HG03025 (cell line): ENCODE data around the gene FLNB.

Source experiments
- ATAC-seq: cut with Tn5 transposase; IDR thresholded peaks from one replicate; pipeline ENCODE4 v1.9.1; 2021; ENCODE audit warnings: mild to moderate bottlenecking, moderate library complexity; ENCODE audit not compliant: unreplicated experiment, low FRiP score

The FLNB gene

GRCh38 chr3:58129041-58129770, 121.0 kb downstream of the FLNB start:
- ATAC-seq = no peak

- no peak for ATAC-seq
Measured at GRCh38 chr3:58130591-58130990, 122.4 kb downstream of the FLNB start.

- ATAC-seq = no peak
Measured at GRCh38 chr3:58131101-58131825, 123.0 kb downstream of the FLNB start.

GRCh38 chr3:58132850-58133249, 124.6 kb downstream of the FLNB start:
- no peak for ATAC-seq

- ATAC-seq = no peak
Measured at GRCh38 chr3:58134468-58134867, 126.2 kb downstream of the FLNB start.

GRCh38 chr3:58135712-58136543, 127.7 kb downstream of the FLNB start:
- no peak for ATAC-seq

- no peak for ATAC-seq
Measured at GRCh38 chr3:58137306-58137705, 129.1 kb downstream of the FLNB start.

GRCh38 chr3:58141766-58142345, 133.6 kb downstream of the FLNB start:
- ATAC-seq = no peak

GRCh38 chr3:58143417-58144055, 135.3 kb downstream of the FLNB start:
- no peak for ATAC-seq

- ATAC-seq = no peak
Measured at GRCh38 chr3:58144478-58145325, 136.5 kb downstream of the FLNB start.

GRCh38 chr3:58148049-58148448, 139.8 kb downstream of the FLNB start:
- no peak for ATAC-seq

GRCh38 chr3:58150130-58150809, 142.0 kb downstream of the FLNB start:
- ATAC-seq = no peak

- ATAC-seq = no peak
Measured at GRCh38 chr3:58150810-58151199, 142.6 kb downstream of the FLNB start.

- no peak for ATAC-seq
Measured at GRCh38 chr3:58151637-58152036, 143.4 kb downstream of the FLNB start.

GRCh38 chr3:58152225-58153015, 144.2 kb downstream of the FLNB start:
- no peak for ATAC-seq

- ATAC-seq = no peak
Measured at GRCh38 chr3:58153371-58153770, 145.1 kb downstream of the FLNB start.

- ATAC-seq = no peak
Measured at GRCh38 chr3:58154626-58155449, 146.6 kb downstream of the FLNB start.
